Measurements from ENCODE around the gene LIPI. TPM values are rescaled to one million over a fixed set of nuclear protein-coding genes. Genes with fewer than 3 reads are reported as not detected.

Gene LIPI
- total and polyA plus RNA-seq, 2 experiments from 2014 or later = not detected

DNA sequence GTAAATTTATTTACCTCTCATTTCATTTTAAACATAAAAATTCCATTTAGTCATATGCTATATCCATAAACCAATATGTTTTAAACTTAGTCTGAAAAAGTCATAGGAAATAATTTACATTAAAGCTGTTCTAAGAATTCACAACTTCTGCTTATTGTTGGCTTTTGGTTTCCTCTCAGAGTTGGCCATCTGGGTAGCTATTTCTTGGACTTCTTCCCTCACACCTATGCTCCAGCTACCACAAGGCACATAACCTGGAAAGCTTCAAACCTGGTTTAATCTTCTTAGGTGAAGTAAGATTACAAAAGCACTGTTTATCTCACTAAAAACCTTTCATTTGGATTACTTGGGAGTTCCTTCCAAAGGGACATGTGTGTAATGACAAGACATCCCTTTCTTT, 35.0 kb upstream of the LIPI start:
- Histone ChIP-seq H3K79me2 (ENCODE audit: insufficient read depth) (no peaks in the 10 kb centered on the region), H3K4me3 (no peak overlapping the region), H3F3A (ENCODE audit: insufficient read depth) (no peaks in the 10 kb centered on the region), H3K4me2 (ENCODE audit: unreplicated experiment) (no peak overlapping the region), H4K20me1 (ENCODE audit: insufficient read depth) (no peaks in the 10 kb centered on the region), H3K4me1 (ENCODE audit: insufficient read depth) (no peaks in the 10 kb centered on the region), H3K9me3 (ENCODE audit: low read depth) (no peaks in the 10 kb centered on the region), H3K36me3 (ENCODE audit: low read depth) (no peaks in the 10 kb centered on the region), H3K9ac (no peak overlapping the region), H3K27ac (no peak overlapping the region), H2AFZ (no peak overlapping the region), H3K27me3 (replicated peaks; ENCODE audit: insufficient read depth) (no peaks in the 10 kb centered on the region), H3K9me2 (ENCODE audit: insufficient read depth) (no peaks in the 10 kb centered on the region)
- no peak for DNase-seq
- in situ Hi-C loops (cut with MboI) = no loop called here
- no peak for TF ChIP-seq EZH2 (IDR thresholded peaks at IDR 0.05; ENCODE audit: insufficient read depth, poor library complexity, severe bottlenecking)
- no peak for TF ChIP-seq EZH2phosphoT487 (IDR thresholded peaks at IDR 0.05; ENCODE audit: insufficient read depth, low read depth)

GRCh38 chr21:14244911-14245310, 34.2 kb upstream of the LIPI start:
- no peaks in the 10 kb centered on the region for H3K36me3 ChIP-seq (ENCODE audit: low read depth)
- H3K79me2 ChIP-seq (ENCODE audit: insufficient read depth) = no peaks in the 10 kb centered on the region
- in situ Hi-C loops (cut with MboI) = no loop called here
- H2AFZ ChIP-seq = no peak overlapping the region
- no peak for TF ChIP-seq EZH2phosphoT487 (IDR thresholded peaks at IDR 0.05; ENCODE audit: insufficient read depth, low read depth)
- TF ChIP-seq EZH2 (IDR thresholded peaks at IDR 0.05; ENCODE audit: insufficient read depth, poor library complexity, severe bottlenecking) = no peak
- H3K27me3 ChIP-seq (replicated peaks; ENCODE audit: insufficient read depth) = no peaks in the 10 kb centered on the region
- H3F3A ChIP-seq (ENCODE audit: insufficient read depth) = no peaks in the 10 kb centered on the region
- H4K20me1 ChIP-seq (ENCODE audit: insufficient read depth) = no peaks in the 10 kb centered on the region
- H3K27ac ChIP-seq = no peak overlapping the region
- H3K4me1 ChIP-seq (ENCODE audit: insufficient read depth) = no peaks in the 10 kb centered on the region
- H3K9me3 ChIP-seq (ENCODE audit: low read depth) = no peaks in the 10 kb centered on the region
- no peak overlapping the region for H3K4me2 ChIP-seq (ENCODE audit: unreplicated experiment)
- no peak overlapping the region for H3K9ac ChIP-seq
- H3K4me3 ChIP-seq = no peak overlapping the region
- no peaks in the 10 kb centered on the region for H3K9me2 ChIP-seq (ENCODE audit: insufficient read depth)
- DNase-seq = no peak

DNA sequence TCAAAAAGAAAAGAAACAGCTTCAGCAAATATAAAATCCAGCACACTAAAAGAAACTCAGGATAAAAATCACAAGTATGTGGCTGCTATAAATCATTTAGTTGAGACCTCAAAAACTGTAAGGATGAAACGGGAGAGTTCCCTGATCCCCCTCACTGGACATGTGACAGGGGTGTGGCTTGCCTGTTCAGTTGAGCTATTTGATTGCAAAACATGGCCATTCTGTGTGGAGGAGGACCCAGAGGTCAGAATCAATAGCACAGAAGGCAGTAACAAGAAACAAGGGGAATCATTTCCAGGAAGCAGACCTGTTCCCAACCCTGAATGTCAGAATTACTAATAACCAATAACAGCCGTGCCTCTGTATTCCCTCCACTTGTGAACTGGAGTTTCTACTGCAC, 33.1 kb upstream of the LIPI start:
- no peaks in the 10 kb centered on the region for H3K9me3 ChIP-seq (ENCODE audit: low read depth)
- WGBS, 2 experiments (ENCODE audit: low coverage in 1 of 2, low lambda C conversion rate in 2 of 2, missing lambda C conversion rate in 2 of 2) = 11 to 13% methylated on average over 2 of the region's 2 CpGs
- DNase-seq = no peak
- no peaks in the 10 kb centered on the region for H3K4me1 ChIP-seq (ENCODE audit: insufficient read depth)
- no peaks in the 10 kb centered on the region for H3K79me2 ChIP-seq (ENCODE audit: insufficient read depth)
- H3K4me3 ChIP-seq = no peak overlapping the region
- H3K9me2 ChIP-seq (ENCODE audit: insufficient read depth) = no peaks in the 10 kb centered on the region
- no peaks in the 10 kb centered on the region for H3F3A ChIP-seq (ENCODE audit: insufficient read depth)
- H3K36me3 ChIP-seq (ENCODE audit: low read depth) = no peaks in the 10 kb centered on the region
- no peaks in the 10 kb centered on the region for H4K20me1 ChIP-seq (ENCODE audit: insufficient read depth)
- no peak overlapping the region for H3K4me2 ChIP-seq (ENCODE audit: unreplicated experiment)
- no peaks in the 10 kb centered on the region for H3K27me3 ChIP-seq (replicated peaks; ENCODE audit: insufficient read depth)
- in situ Hi-C loops (cut with MboI) = no loop called here
- TF ChIP-seq EZH2phosphoT487 (IDR thresholded peaks at IDR 0.05; ENCODE audit: insufficient read depth, low read depth) = no peak
- H3K27ac ChIP-seq = no peak overlapping the region
- H2AFZ ChIP-seq = no peak overlapping the region
- no peak overlapping the region for H3K9ac ChIP-seq

DNA sequence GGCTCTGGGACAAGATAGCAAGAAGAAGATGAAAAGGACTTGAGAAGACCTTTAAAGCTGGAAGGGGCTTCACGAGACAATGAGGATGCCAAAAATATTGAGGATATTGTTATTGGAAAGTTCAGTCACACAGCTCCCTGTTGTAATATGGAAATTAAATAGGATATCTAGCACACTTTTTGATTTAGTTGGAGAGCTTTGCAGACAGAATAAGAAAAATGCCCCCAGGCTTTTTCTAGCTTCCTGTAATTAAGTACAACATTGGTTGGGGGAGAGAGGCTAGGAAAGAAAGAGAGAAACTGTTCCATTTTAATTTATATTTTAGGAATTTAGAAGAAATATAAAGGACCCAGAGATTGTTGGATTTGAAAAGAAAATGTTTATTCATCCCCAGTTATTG, 32.7 kb upstream of the LIPI start:
- no peaks in the 10 kb centered on the region for H4K20me1 ChIP-seq (ENCODE audit: insufficient read depth)
- H3K4me1 ChIP-seq (ENCODE audit: insufficient read depth) = no peaks in the 10 kb centered on the region
- H3K9ac ChIP-seq = no peak overlapping the region
- no peak for DNase-seq
- TF ChIP-seq EZH2phosphoT487 (IDR thresholded peaks at IDR 0.05; ENCODE audit: insufficient read depth, low read depth) (no peak), EZH2 (IDR thresholded peaks at IDR 0.05; ENCODE audit: insufficient read depth, poor library complexity, severe bottlenecking) (no peak)
- H3K27me3 ChIP-seq (replicated peaks; ENCODE audit: insufficient read depth) = no peaks in the 10 kb centered on the region
- H3K9me3 ChIP-seq (ENCODE audit: low read depth) = no peaks in the 10 kb centered on the region
- H3F3A ChIP-seq (ENCODE audit: insufficient read depth) = no peaks in the 10 kb centered on the region
- in situ Hi-C loops (cut with MboI) = no loop called here
- H3K79me2 ChIP-seq (ENCODE audit: insufficient read depth) = no peaks in the 10 kb centered on the region
- no peak overlapping the region for H3K27ac ChIP-seq
- H3K36me3 ChIP-seq (ENCODE audit: low read depth) = no peaks in the 10 kb centered on the region
- WGBS, 2 experiments (ENCODE audit: low coverage in 1 of 2, low lambda C conversion rate in 2 of 2, missing lambda C conversion rate in 2 of 2) = 18 to 47% methylated on average over 1 of the region's 1 CpG
- H3K4me3 ChIP-seq = no peak overlapping the region
- no peaks in the 10 kb centered on the region for H3K9me2 ChIP-seq (ENCODE audit: insufficient read depth)
- no peak overlapping the region for H2AFZ ChIP-seq
- no peak overlapping the region for H3K4me2 ChIP-seq (ENCODE audit: unreplicated experiment)

DNA sequence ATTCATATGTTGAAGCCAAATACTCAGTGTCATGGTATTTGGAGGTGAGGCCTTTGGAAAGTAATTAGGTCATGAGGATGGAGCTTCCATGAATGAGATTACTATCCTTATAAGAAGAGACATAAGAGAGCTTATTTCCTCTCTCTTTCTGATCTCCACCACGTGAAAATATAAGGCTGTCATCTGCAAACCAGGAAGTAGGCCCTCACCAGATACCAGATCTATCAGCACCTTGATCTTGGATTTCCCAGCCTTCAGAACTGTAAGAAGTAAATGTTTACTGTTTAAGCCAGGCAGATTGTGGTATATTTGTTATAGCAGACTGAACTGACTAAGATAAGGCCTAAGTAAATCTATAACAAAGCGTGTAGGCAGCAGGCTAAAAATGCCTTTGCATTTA, 30.5 kb upstream of the LIPI start:
- Histone ChIP-seq H3K4me1 (ENCODE audit: insufficient read depth) (no peaks in the 10 kb centered on the region), H3K79me2 (ENCODE audit: insufficient read depth) (no peaks in the 10 kb centered on the region), H3K9ac (no peak overlapping the region), H3K27ac (no peak overlapping the region), H3F3A (ENCODE audit: insufficient read depth) (no peaks in the 10 kb centered on the region), H3K27me3 (replicated peaks; ENCODE audit: insufficient read depth) (no peaks in the 10 kb centered on the region), H3K9me3 (ENCODE audit: low read depth) (no peaks in the 10 kb centered on the region), H3K4me3 (no peak overlapping the region), H3K9me2 (ENCODE audit: insufficient read depth) (no peaks in the 10 kb centered on the region), H4K20me1 (ENCODE audit: insufficient read depth) (no peaks in the 10 kb centered on the region), H3K4me2 (ENCODE audit: unreplicated experiment) (no peak overlapping the region), H3K36me3 (ENCODE audit: low read depth) (no peaks in the 10 kb centered on the region), H2AFZ (no peak overlapping the region)
- in situ Hi-C loops (cut with MboI) = no loop called here
- TF ChIP-seq EZH2 (IDR thresholded peaks at IDR 0.05; ENCODE audit: insufficient read depth, poor library complexity, severe bottlenecking) = no peak
- no peak for TF ChIP-seq EZH2phosphoT487 (IDR thresholded peaks at IDR 0.05; ENCODE audit: insufficient read depth, low read depth)
- no peak for DNase-seq
- 11 to 19% methylated on average over 2 of the region's 2 CpGs for WGBS, 2 experiments (ENCODE audit: low coverage in 1 of 2, low lambda C conversion rate in 2 of 2, missing lambda C conversion rate in 2 of 2)

All from GM23248 (cell line).